PC-9 (cell line): ENCODE results near the gene TBCK. TPM values are rescaled to one million over a fixed set of nuclear protein-coding genes. Genes with fewer than 3 reads are reported as not detected.

Experiments
- Bru-seq: library from RNA; stranded (reverse); fragments of 400-500 nt; gene quantifications from one replicate; lab custom pipeline; 2021; lab: Mats Ljungman, UMichigan
- BruChase-seq, 2 experiments: library from RNA; stranded (reverse); fragments of 400-500 nt; gene quantifications; one replicate each; lab custom pipeline; 2021; lab: Mats Ljungman, UMichigan
- BruUV-seq: library from RNA; stranded (reverse); fragments of 400-500 nt; replicated peaks from 2 replicates; lab custom pipeline; 2021; lab: Mats Ljungman, UMichigan
- CTCF ChIA-PET: fragments of 300-600 bp; sonication (Branson Sonifier 250); formaldehyde crosslinking; loops from one replicate; lab custom pipeline; 2022; ENCODE audit warnings: antibody characterized with exemption; lab: Charles Lee
- POLR2A ChIA-PET: fragments of 300-600 bp; sonication (Branson Sonifier 250); formaldehyde crosslinking; loops from one replicate; lab custom pipeline; 2022; ENCODE audit warnings: antibody characterized with exemption; ENCODE audit not compliant: unreplicated experiment; lab: Charles Lee
- DNase-seq, 2 experiments: peaks; one replicate each; pipeline versions ENCODE4 v3.0.0 to v3.0.0-alpha.2; 2015 to 2022; ENCODE audit warnings: mixed read lengths in 1 of 2
- H2AFZ ChIP-seq: fragments of 200-600 bp; sonication (generic); 2 replicates; pipeline ENCODE4 v1.8.1; 2017; ENCODE audit warnings: antibody characterized with exemption
- H3F3A ChIP-seq: fragments of 200-600 bp; sonication (generic); 2 replicates; pipeline ENCODE4 v1.8.1; 2017; ENCODE audit warnings: antibody characterized with exemption, mild to moderate bottlenecking, low read depth; ENCODE audit not compliant: insufficient read depth
- H3K27ac ChIP-seq: fragments of 200-600 bp; sonication (generic); 2 replicates; pipeline ENCODE4 v1.6.1; 2016; ENCODE audit warnings: mixed run types
- H3K27me3 ChIP-seq: fragments of 200-600 bp; sonication (generic); 2 replicates; pipeline ENCODE4 v1.6.1; 2016; ENCODE audit warnings: low read depth, mixed run types; ENCODE audit not compliant: insufficient read depth
- H3K36me3 ChIP-seq: fragments of 200-600 bp; sonication (generic); 2 replicates; pipeline ENCODE4 v1.6.1; 2016; ENCODE audit warnings: low read depth, mixed run types
- H3K4me1 ChIP-seq: fragments of 200-600 bp; sonication (generic); replicated peaks from 2 replicates; pipeline ENCODE4 v1.6.1; 2016; ENCODE audit warnings: mixed run types; ENCODE audit not compliant: insufficient read depth
- H3K4me2 ChIP-seq: fragments of 200-600 bp; sonication (generic); 2 replicates; pipeline ENCODE4 v1.6.1; 2017; ENCODE audit warnings: mixed run types
- H3K4me3 ChIP-seq: fragments of 200-600 bp; sonication (generic); 2 replicates; pipeline ENCODE4 v1.6.1; 2016; ENCODE audit warnings: mixed run types
- H3K79me2 ChIP-seq: fragments of 200-600 bp; sonication (generic); 2 replicates; pipeline ENCODE4 v1.6.1; 2017; ENCODE audit warnings: low read depth, mixed run types
- H3K9me2 ChIP-seq: fragments of 200-600 bp; sonication (generic); 2 replicates; pipeline ENCODE4 v1.8.1; 2017; ENCODE audit warnings: mild to moderate bottlenecking; ENCODE audit not compliant: insufficient read depth
- H3K9me3 ChIP-seq: fragments of 200-600 bp; sonication (generic); 2 replicates; pipeline ENCODE4 v1.8.1; 2016; ENCODE audit warnings: low read depth; ENCODE audit not compliant: insufficient read depth
- H4K20me1 ChIP-seq: fragments of 200-600 bp; sonication (generic); 2 replicates; pipeline ENCODE4 v1.8.1; 2017; ENCODE audit not compliant: insufficient read depth
- CTCF ChIP-seq: fragments of 200-600 bp; sonication (generic); conservative IDR thresholded peaks from 2 replicates; pipeline ENCODE4 v1.6.1; 2017; ENCODE audit warnings: mixed run types, antibody characterized with exemption, mild to moderate bottlenecking, moderate library complexity
- EZH2 ChIP-seq: fragments of 200-600 bp; sonication (generic); IDR thresholded peaks from 2 replicates; pipeline ENCODE4 v1.8.0; 2017; ENCODE audit warnings: antibody characterized with exemption, low read depth
- intact Hi-C: fragments of 100-400 bp; cut with micrococcal nuclease; formaldehyde crosslinking; loops from one replicate; pipeline ENCODE4 v1.10.0; 2022; ENCODE audit not compliant: unreplicated experiment
- long read RNA-seq: library from polyadenylated mRNA; stranded (forward); transcript quantifications from one replicate; pipeline ENCODE4 v2.0.0, GENCODE V29; 2022
- total RNA-seq: library from RNA; stranded (reverse); gene quantifications from 2 replicates; pipeline ENCODE4 v1.2.3, GENCODE V29; 2021

Gene TBCK
- 18.7 and 22.0 TPM in 2 replicates for total RNA-seq
- percentile 56 among the genes with signal in this experiment for Bru-seq, nascent RNA
- BruChase-seq, experiment 1, labeled RNA remaining after a 2-hour chase, result percentile 61 among the genes with signal in this experiment
- BruChase-seq, experiment 2, labeled RNA remaining after a 6-hour chase, result percentile 50 among the genes with signal in this experiment
- long read RNA-seq, transcript TBCK-204 (26 exons, 3,047 nt), result major isoform, 15 of 27 reads
- long read RNA-seq, partial matches to known transcripts, result 3 of 27 reads
- long read RNA-seq, other reads (novel, unspliced or antisense), result 7 of 27 reads

- TF ChIP-seq EZH2, result no peak
- BruUV-seq, result no TSS peak
- Histone ChIP-seq H3K9me3 (no peaks in the 10 kb centered on the region), H3K36me3 (no peaks in the 10 kb centered on the region), H3F3A (peaks cover 12% of the 10 kb centered on the region; the same call in 1 of the 2 replicates), H3K9me2 (no peaks in the 10 kb centered on the region), H3K4me2 (peak within 1 kb of the TSS; percentile 95), H2AFZ (peak within 1 kb of the TSS; percentile 94), H3K79me2 (peaks cover 66% of the 10 kb centered on the region), H3K4me3 (peak within 1 kb of the TSS; percentile 98), H4K20me1 (no peaks in the 10 kb centered on the region), H3K4me1 (peaks cover 17% of the 10 kb centered on the region), H3K27ac (peak within 1 kb of the TSS; percentile 91), H3K27me3 (no peaks in the 10 kb centered on the region)
- POLR2A ChIA-PET, result interaction anchor here (0.5 kb wide), 1 partner anchor 42 kb away, joined by 3 read pairs; no protein-coding TSS in a partner anchor
- CTCF ChIA-PET, result no interaction called here
- peak; percentile 69 to 76 for DNase-seq
- intact Hi-C loops, result no loop called here
Observed at GRCh38 chr4:106315968-106316772, at the start of gene TBCK, which contains the start of gene AIMP1. Gene TBCK, minus strand, starts transcription at chr4:106316209. Its CDS starts 7,249 bp downstream, at chr4:106308960. Gene AIMP1, plus strand, starts transcription at chr4:106316550. Its CDS starts 8,460 bp downstream, at chr4:106325010.

GRCh38 chr4:106365613-106366012 is 49.6 kb upstream of the TBCK start:
- Histone ChIP-seq H3K4me3 (no peak overlapping the region), H3K9me3 (no peaks in the 10 kb centered on the region), H3K27me3 (no peaks in the 10 kb centered on the region), H3K27ac (no peak overlapping the region), H3K4me2 (no peak overlapping the region), H3F3A (no peaks in the 10 kb centered on the region), H3K4me1 (no peaks in the 10 kb centered on the region), H2AFZ (no peak overlapping the region), H4K20me1 (no peaks in the 10 kb centered on the region), H3K36me3 (no peaks in the 10 kb centered on the region), H3K79me2 (no peaks in the 10 kb centered on the region), H3K9me2 (no peaks in the 10 kb centered on the region)
- CTCF ChIA-PET, result no interaction called here
- POLR2A ChIA-PET, result interaction anchor here (0.6 kb wide), 1 partner anchor 164 kb away, joined by 3 read pairs; no protein-coding TSS in a partner anchor
- no peak for DNase-seq
- intact Hi-C loops, result loop anchor here (5.0 to 10.0 kb wide), 3 partner anchors 442 to 1019 kb away; no protein-coding TSS in a partner anchor
- TF ChIP-seq CTCF (no peak), EZH2 (no peak)
- no TSS peak for BruUV-seq

- Histone ChIP-seq H3K4me1 (no peaks in the 10 kb centered on the region), H3K9me3 (no peaks in the 10 kb centered on the region), H3K9me2 (no peaks in the 10 kb centered on the region; the same call in 1 of the 2 replicates), H3K27me3 (no peaks in the 10 kb centered on the region), H4K20me1 (no peaks in the 10 kb centered on the region), H3K27ac (no peak overlapping the region), H3K4me3 (no peak overlapping the region), H3K4me2 (no peak overlapping the region), H3F3A (no peaks in the 10 kb centered on the region), H2AFZ (no peak overlapping the region), H3K79me2 (no peaks in the 10 kb centered on the region), H3K36me3 (no peaks in the 10 kb centered on the region)
- no TSS peak for BruUV-seq
- intact Hi-C loops, result loop anchor here (10.0 kb wide), 1 partner anchor 1021 kb away; no protein-coding TSS in a partner anchor
- ChIA-PET POLR2A (no interaction called here), CTCF (interaction anchor here (0.6 kb wide), 1 partner anchor 14 kb away, joined by 3 read pairs; no protein-coding TSS in a partner anchor)
- no peak for DNase-seq
- TF ChIP-seq CTCF (no peak), EZH2 (no peak)
Observed at GRCh38 chr4:106364282-106364681, 48.3 kb upstream of the TBCK start.
